PC-3 (cell line): Measurements from ENCODE around the gene TTC9B. TPM values are rescaled to one million over a fixed set of nuclear protein-coding genes. Genes with fewer than 3 reads are reported as not detected.

Source experiments
- ATAC-seq: fragments of 200-7000 bp; cut with Tn5 transposase; 2 replicates; pipeline ENCODE4 v1.9.1; 2020; ENCODE audit warnings: mild to moderate bottlenecking, moderate library complexity
- BruUV-seq: library from RNA; stranded (reverse); fragments of 400-500 nt; replicated peaks from 2 replicates; lab custom pipeline; 2021; lab: Mats Ljungman, UMichigan
- CTCF ChIA-PET: fragments of 300-600 bp; sonication (Branson Sonifier 250); formaldehyde crosslinking; loops from one replicate; lab custom pipeline; 2022; ENCODE audit warnings: antibody characterized with exemption; lab: Charles Lee
- POLR2A ChIA-PET: fragments of 300-600 bp; sonication (Branson Sonifier 250); formaldehyde crosslinking; loops from one replicate; lab custom pipeline; 2022; ENCODE audit warnings: antibody characterized with exemption; ENCODE audit not compliant: unreplicated experiment; lab: Charles Lee
- DNase-seq: peaks from one replicate; pipeline ENCODE4 v3.0.0-alpha.2; 2015
- H2AFZ ChIP-seq: fragments of 300-600 bp; sonication (generic); 2 replicates; pipeline ENCODE4 v1.6.0; 2016; ENCODE audit warnings: antibody characterized with exemption, low read length
- H3F3A ChIP-seq: fragments of 300-600 bp; sonication (generic); one replicate; pipeline ENCODE4 v1.6.0; 2017; ENCODE audit warnings: antibody characterized with exemption, low read length, control low read depth, mild to moderate bottlenecking; ENCODE audit not compliant: unreplicated experiment
- H3K27ac ChIP-seq: fragments of 300-600 bp; sonication (generic); 2 replicates; pipeline ENCODE4 v1.5.1; 2016; ENCODE audit warnings: mild to moderate bottlenecking, low read length
- H3K27me3 ChIP-seq: fragments of 300-600 bp; sonication (generic); 2 replicates; pipeline ENCODE4 v1.6.1; 2016; ENCODE audit warnings: low read length, mixed read lengths
- H3K36me3 ChIP-seq: fragments of 300-600 bp; sonication (generic); 2 replicates; pipeline ENCODE4 v1.6.1; 2016; ENCODE audit warnings: low read depth, mixed run types, low read length, mixed read lengths
- H3K4me1 ChIP-seq: fragments of 300-600 bp; sonication (generic); 2 replicates; pipeline ENCODE4 v1.5.1; 2016; ENCODE audit warnings: low read length; ENCODE audit not compliant: insufficient read depth
- H3K4me2 ChIP-seq: fragments of 300-600 bp; sonication (generic); 2 replicates; pipeline ENCODE4 v1.6.0; 2016; ENCODE audit warnings: low read length
- H3K4me3 ChIP-seq: fragments of 300-600 bp; sonication (generic); 2 replicates; pipeline ENCODE4 v1.5.1; 2016; ENCODE audit warnings: mild to moderate bottlenecking, low read length, mixed read lengths
- H3K79me2 ChIP-seq: fragments of 300-600 bp; sonication (generic); 2 replicates; pipeline ENCODE4 v1.6.1; 2017; ENCODE audit warnings: low read length, mixed read lengths
- H3K9ac ChIP-seq: fragments of 300-600 bp; sonication (generic); 2 replicates; pipeline ENCODE4 v1.6.0; 2016; ENCODE audit warnings: mild to moderate bottlenecking, low read length
- H3K9me2 ChIP-seq: fragments of 300-600 bp; sonication (generic); replicated peaks from 2 replicates; pipeline ENCODE4 v1.6.1; 2016; ENCODE audit warnings: mixed run types, low read length, mixed read lengths
- H3K9me3 ChIP-seq: fragments of 300-600 bp; sonication (generic); 2 replicates; pipeline ENCODE4 v1.6.1; 2016; ENCODE audit warnings: low read length, mixed read lengths
- H4K20me1 ChIP-seq: fragments of 300-600 bp; sonication (generic); 2 replicates; pipeline ENCODE4 v1.6.1; 2016; ENCODE audit warnings: low read length, mixed read lengths
- EZH2 ChIP-seq: fragments of 300-600 bp; sonication (generic); IDR thresholded peaks from one replicate; pipeline ENCODE4 v1.6.1; 2017; ENCODE audit warnings: antibody characterized with exemption, mild to moderate bottlenecking, low read length; ENCODE audit not compliant: unreplicated experiment
- EZH2phosphoT487 ChIP-seq: fragments of 300-600 bp; sonication (generic); IDR thresholded peaks from 2 replicates; pipeline ENCODE4 v1.6.1; 2018; ENCODE audit warnings: mild to moderate bottlenecking, antibody characterized with exemption, low read length, borderline replicate concordance
- intact Hi-C: fragments of 100-400 bp; cut with micrococcal nuclease; formaldehyde crosslinking; loops from 2 replicates; pipeline ENCODE4 v1.9.0; 2023
- total RNA-seq: library from RNA; depleted of rRNA; stranded (reverse); fragments of >200 nt; gene quantifications from 2 replicates; pipeline ENCODE4 v1.2.3, GENCODE V29; 2014
- TF ChIP-seq, protein P1 (sequence below): fragments of 300-600 bp; sonication (generic); conservative IDR thresholded peaks from 2 replicates; pipeline ENCODE4 v1.5.1; 2017; ENCODE audit warnings: antibody characterized with exemption, low read depth, mild to moderate bottlenecking, low read length

The TTC9B gene
- total RNA-seq, 1 experiment from 2014 or later: 0.15 TPM

DNA sequence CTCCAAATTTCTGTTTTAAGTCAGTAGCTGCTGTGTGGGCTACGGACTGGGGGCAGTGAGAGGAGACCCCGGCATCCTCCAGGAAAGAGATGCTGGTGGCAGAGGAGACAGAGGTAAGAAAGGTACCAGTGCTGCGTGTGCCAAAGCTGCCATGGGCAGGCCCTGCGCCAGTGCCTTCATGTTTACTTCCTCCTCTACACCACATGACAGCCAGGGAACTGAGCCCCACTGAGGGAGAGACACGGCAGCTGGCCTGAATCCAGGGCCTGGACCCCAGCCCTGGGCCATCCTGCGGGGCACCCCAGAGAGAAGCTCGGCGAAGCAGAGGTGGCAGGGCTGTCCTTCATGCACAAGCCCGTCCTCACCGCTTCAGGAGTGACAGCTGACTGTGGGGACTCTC is 31.0 kb upstream of the TTC9B start:
- Histone ChIP-seq H3K27me3 (no peaks in the 10 kb centered on the region), H3K36me3 (no peaks in the 10 kb centered on the region; the same call in 1 of the 2 replicates), H3F3A (no peaks in the 10 kb centered on the region), H3K4me1 (no peaks in the 10 kb centered on the region), H2AFZ (no peak overlapping the region), H3K4me3 (no peak overlapping the region), H4K20me1 (no peaks in the 10 kb centered on the region), H3K79me2 (no peaks in the 10 kb centered on the region), H3K9me2 (no peaks in the 10 kb centered on the region), H3K4me2 (no peak overlapping the region), H3K27ac (no peak overlapping the region), H3K9me3 (no peaks in the 10 kb centered on the region), H3K9ac (no peak overlapping the region)
- ChIA-PET POLR2A (no interaction called here), CTCF (no interaction called here)
- intact Hi-C loops: no loop called here
- no TSS peak for BruUV-seq
- ATAC-seq (no peak), DNase-seq (no peak)
- TF ChIP-seq EZH2: no peak
- TF ChIP-seq, protein P1, sequence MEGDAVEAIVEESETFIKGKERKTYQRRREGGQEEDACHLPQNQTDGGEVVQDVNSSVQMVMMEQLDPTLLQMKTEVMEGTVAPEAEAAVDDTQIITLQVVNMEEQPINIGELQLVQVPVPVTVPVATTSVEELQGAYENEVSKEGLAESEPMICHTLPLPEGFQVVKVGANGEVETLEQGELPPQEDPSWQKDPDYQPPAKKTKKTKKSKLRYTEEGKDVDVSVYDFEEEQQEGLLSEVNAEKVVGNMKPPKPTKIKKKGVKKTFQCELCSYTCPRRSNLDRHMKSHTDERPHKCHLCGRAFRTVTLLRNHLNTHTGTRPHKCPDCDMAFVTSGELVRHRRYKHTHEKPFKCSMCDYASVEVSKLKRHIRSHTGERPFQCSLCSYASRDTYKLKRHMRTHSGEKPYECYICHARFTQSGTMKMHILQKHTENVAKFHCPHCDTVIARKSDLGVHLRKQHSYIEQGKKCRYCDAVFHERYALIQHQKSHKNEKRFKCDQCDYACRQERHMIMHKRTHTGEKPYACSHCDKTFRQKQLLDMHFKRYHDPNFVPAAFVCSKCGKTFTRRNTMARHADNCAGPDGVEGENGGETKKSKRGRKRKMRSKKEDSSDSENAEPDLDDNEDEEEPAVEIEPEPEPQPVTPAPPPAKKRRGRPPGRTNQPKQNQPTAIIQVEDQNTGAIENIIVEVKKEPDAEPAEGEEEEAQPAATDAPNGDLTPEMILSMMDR: no peak
- no peak for TF ChIP-seq EZH2phosphoT487

DNA sequence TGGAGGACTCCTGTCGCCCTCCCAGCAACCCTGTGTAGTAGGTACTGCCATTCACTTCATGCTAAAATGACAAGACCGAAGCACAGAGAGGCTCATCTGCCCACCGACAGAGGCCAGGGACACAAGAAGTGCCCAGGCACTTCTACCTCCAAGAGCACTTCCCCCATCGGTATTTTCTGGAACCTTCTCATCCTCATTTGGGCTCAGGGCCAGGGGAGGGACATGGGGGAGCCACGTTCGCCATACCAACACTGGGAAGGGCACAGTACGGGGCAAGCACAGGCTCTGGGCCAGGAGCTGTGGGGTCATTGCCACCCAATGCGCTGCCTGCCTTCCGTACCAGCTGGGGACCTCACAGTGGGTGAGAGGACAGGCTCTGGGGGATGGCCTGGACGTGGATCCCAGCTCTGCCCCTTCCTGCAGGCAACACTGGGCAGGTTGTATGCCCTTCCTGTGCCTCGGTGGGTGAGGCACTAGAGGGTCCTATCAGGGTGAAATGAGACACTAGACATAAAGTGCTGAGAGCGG is 29.6 kb upstream of the TTC9B start:
- no peaks in the 10 kb centered on the region for H3K9me2 ChIP-seq
- no peaks in the 10 kb centered on the region; the same call in 1 of the 2 replicates for H3K36me3 ChIP-seq
- H3K4me1 ChIP-seq: no peaks in the 10 kb centered on the region
- CTCF ChIA-PET: no interaction called here
- no peak overlapping the region for H3K9ac ChIP-seq
- intact Hi-C loops: no loop called here
- H3K27ac ChIP-seq: no peak overlapping the region
- H3F3A ChIP-seq: no peaks in the 10 kb centered on the region
- no peaks in the 10 kb centered on the region for H3K27me3 ChIP-seq
- no peak for DNase-seq
- no TSS peak for BruUV-seq
- H3K79me2 ChIP-seq: no peaks in the 10 kb centered on the region
- POLR2A ChIA-PET: no interaction called here
- no peak for ATAC-seq
- no peak overlapping the region for H2AFZ ChIP-seq
- H3K4me3 ChIP-seq: no peak overlapping the region
- TF ChIP-seq, protein P1: no peak
- no peak for TF ChIP-seq EZH2
- no peak for TF ChIP-seq EZH2phosphoT487
- H4K20me1 ChIP-seq: no peaks in the 10 kb centered on the region
- H3K9me3 ChIP-seq: no peaks in the 10 kb centered on the region
- no peak overlapping the region for H3K4me2 ChIP-seq

DNA sequence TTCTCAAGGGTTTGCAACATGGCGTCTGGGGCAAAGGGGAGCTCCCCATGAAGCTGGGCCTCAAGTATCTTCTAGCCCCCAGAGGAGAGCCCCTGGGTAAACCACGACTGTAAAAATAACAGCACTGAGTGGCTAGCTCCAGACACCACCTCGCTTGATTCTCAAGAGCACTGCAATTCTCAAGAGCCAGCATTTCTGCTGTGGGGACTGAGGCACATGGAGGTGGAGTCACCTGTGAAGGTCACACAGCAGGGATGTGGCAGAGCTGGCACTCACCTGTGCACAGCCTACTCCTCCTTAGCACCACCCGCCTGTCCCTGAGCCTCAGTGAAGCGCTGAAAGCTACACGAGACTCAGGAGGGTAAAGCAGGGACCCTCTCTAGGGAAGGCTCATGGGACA is 29.0 kb upstream of the TTC9B start:
- Histone ChIP-seq H3K4me2 (no peak overlapping the region), H2AFZ (no peak overlapping the region), H4K20me1 (no peaks in the 10 kb centered on the region), H3K79me2 (no peaks in the 10 kb centered on the region), H3K36me3 (no peaks in the 10 kb centered on the region; the same call in 1 of the 2 replicates), H3K9me2 (no peaks in the 10 kb centered on the region), H3K27me3 (no peaks in the 10 kb centered on the region), H3K9ac (no peak overlapping the region), H3K9me3 (no peaks in the 10 kb centered on the region), H3K4me3 (no peak overlapping the region), H3K27ac (no peak overlapping the region), H3K4me1 (no peaks in the 10 kb centered on the region), H3F3A (no peaks in the 10 kb centered on the region)
- DNase-seq (no peak), ATAC-seq (no peak)
- BruUV-seq: no TSS peak
- intact Hi-C loops: no loop called here
- ChIA-PET CTCF (no interaction called here), POLR2A (no interaction called here)
- TF ChIP-seq, protein P1: no peak
- TF ChIP-seq EZH2phosphoT487: no peak
- no peak for TF ChIP-seq EZH2
